A549 (cell line): ENCODE results near the gene ENTPD5.

Source experiments
- BCL3 ChIP-seq: fragments of >200 bp; sonication (Bioruptor Twin); formaldehyde crosslinking; IDR thresholded peaks from 3 replicates; pipeline ENCODE4 v1.6.1; 2016
- CHD2 ChIP-seq: fragments of 150-350 bp; IDR thresholded peaks from 2 replicates; pipeline ENCODE4 v1.6.1; 2014; ENCODE audit warnings: low read length; ENCODE audit not compliant: partially characterized antibody
- CHD4 ChIP-seq: fragments of 200-600 bp; sonication (generic); IDR thresholded peaks from 2 replicates; pipeline ENCODE4 v1.6.1; 2016; ENCODE audit warnings: antibody characterized with exemption, mild to moderate bottlenecking, borderline replicate concordance
- CTCF ChIP-seq: fragments of >200 bp; sonication (Bioruptor Twin); formaldehyde crosslinking; IDR thresholded peaks from 3 replicates; pipeline ENCODE4 v1.5.1; 2016
- HMGXB4 ChIP-seq: fragments of 250-450 bp; sonication (Bioruptor Pico); IDR thresholded peaks from 2 replicates; pipeline ENCODE4 v1.5.0; 2021; ENCODE audit warnings: mild to moderate bottlenecking, moderate library complexity, borderline replicate concordance
- JUN ChIP-seq, 2 experiments: fragments of >200 bp; sonication (Bioruptor Twin); formaldehyde crosslinking; IDR thresholded peaks; 2 replicates in 1 of 2; 3 replicates in 1 of 2; pipeline ENCODE4 v1.6.1; 2016 to 2017
- JUNB ChIP-seq: fragments of >200 bp; sonication (Bioruptor Twin); formaldehyde crosslinking; IDR thresholded peaks from 2 replicates; pipeline ENCODE4 v1.6.1; 2016
- MAX ChIP-seq: IDR thresholded peaks from 2 replicates; pipeline ENCODE4 v1.6.1; 2012
- NR3C1 ChIP-seq: fragments of >200 bp; sonication (Bioruptor Twin); formaldehyde crosslinking; IDR thresholded peaks from 3 replicates; pipeline ENCODE4 v1.6.1; 2017
- POLR2A ChIP-seq: IDR thresholded peaks from 2 replicates; pipeline ENCODE4 v1.6.1; 2012; ENCODE audit warnings: mild to moderate bottlenecking, low read length
- REST ChIP-seq: fragments of 200-600 bp; sonication (generic); IDR thresholded peaks from 2 replicates; pipeline ENCODE4 v1.6.1; 2016; ENCODE audit warnings: antibody characterized with exemption, mild to moderate bottlenecking, moderate library complexity
- SMC3 ChIP-seq: fragments of >200 bp; sonication (Bioruptor Twin); formaldehyde crosslinking; IDR thresholded peaks from 3 replicates; pipeline ENCODE4 v1.6.1; 2018; ENCODE audit warnings: inconsistent platforms
- ZNF302 ChIP-seq: fragments of 250-450 bp; sonication (Bioruptor Pico); IDR thresholded peaks from 2 replicates; pipeline ENCODE4 v1.9.0; 2021; ENCODE audit warnings: inconsistent platforms, mild to moderate bottlenecking, moderate library complexity

- TF ChIP-seq CTCF (no peak), ZNF302 (CRISPR knock-in tag) (no peak), JUNB (no peak), POLR2A (no peak), CHD2 (no peak), MAX (no peak), BCL3 (no peak), JUN (IDR thresholded peaks at IDR 0.05) (no peak), REST (no peak), CHD4 (no peak), HMGXB4 (CRISPR knock-in tag) (no peak), SMC3 (no peak), NR3C1 (no peak)
Measured at GRCh38 chr14:74029136-74029535, 10.0 kb upstream of the ENTPD5 start.
